Neuronal stem cell (in vitro differentiated cells): ENCODE data around the gene SLC25A44.

Experiments
- DNase-seq: peaks from one replicate; pipeline ENCODE4 v3.0.0-alpha.2; 2013; ENCODE audit warnings: low spot score
- H2AFZ ChIP-seq: one replicate; pipeline ENCODE4 v1.6.1; 2013; ENCODE audit warnings: mild to moderate bottlenecking, low read length, inconsistent platforms
- H2AK5ac ChIP-seq: 2 replicates; pipeline ENCODE4 v1.6.1; 2013; ENCODE audit warnings: low read depth, mild to moderate bottlenecking, inconsistent platforms, low read length, moderate library complexity, mixed read lengths
- H2BK120ac ChIP-seq: 2 replicates; pipeline ENCODE4 v1.6.1; 2013; ENCODE audit warnings: low read depth, mild to moderate bottlenecking, inconsistent platforms, low read length, moderate library complexity, mixed read lengths
- H2BK12ac ChIP-seq: one replicate; pipeline ENCODE4 v1.6.1; 2013; ENCODE audit warnings: low read length, inconsistent platforms
- H2BK15ac ChIP-seq: 2 replicates; pipeline ENCODE4 v1.6.1; 2013; ENCODE audit warnings: mild to moderate bottlenecking, low read length, inconsistent platforms, mixed read lengths
- H2BK5ac ChIP-seq: one replicate; pipeline ENCODE4 v1.6.1; 2013; ENCODE audit warnings: inconsistent platforms, mild to moderate bottlenecking, low read length, moderate library complexity
- H3K14ac ChIP-seq: one replicate; pipeline ENCODE4 v1.6.1; 2013; ENCODE audit warnings: low read length, inconsistent platforms
- H3K18ac ChIP-seq: 2 replicates; pipeline ENCODE4 v1.6.1; 2013; ENCODE audit warnings: low read length, inconsistent platforms
- H3K23ac ChIP-seq: 2 replicates; pipeline ENCODE4 v1.6.1; 2013; ENCODE audit warnings: low read depth, mild to moderate bottlenecking, mixed read lengths, low read length, inconsistent platforms; ENCODE audit not compliant: poor library complexity
- H3K27ac ChIP-seq: replicated peaks from 3 replicates; pipeline ENCODE4 v1.5.1; 2013; ENCODE audit warnings: low read length, inconsistent platforms
- H3K27me3 ChIP-seq, 3 experiments: 2 replicates each; pipeline ENCODE4 v1.6.1; 2013; ENCODE audit warnings: low read length in 3 of 3, mild to moderate bottlenecking in 2 of 3, inconsistent platforms in 1 of 3, low read depth in 1 of 3, mixed read lengths in 1 of 3, moderate library complexity in 1 of 3; ENCODE audit not compliant: control insufficient read depth in 3 of 3, insufficient read depth in 3 of 3
- H3K36me3 ChIP-seq, 2 donors: replicated peaks in 1 of 2; 2 replicates each; pipeline ENCODE4 v1.6.1; 2013; ENCODE audit warnings: low read length in 2 of 2; ENCODE audit not compliant: control insufficient read depth in 2 of 2, insufficient read depth in 2 of 2
- H3K4ac ChIP-seq: 2 replicates; pipeline ENCODE4 v1.6.1; 2013; ENCODE audit warnings: inconsistent platforms, mild to moderate bottlenecking, low read length, moderate library complexity
- H3K4me1 ChIP-seq, 2 donors: 1 replicate in 1 of 2; 2 replicates in 1 of 2; pipeline ENCODE4 v1.6.1; 2013; ENCODE audit warnings: low read length in 2 of 2, low read depth in 1 of 2; ENCODE audit not compliant: control insufficient read depth in 2 of 2, insufficient read depth in 1 of 2
- H3K4me2 ChIP-seq: one replicate; pipeline ENCODE4 v1.6.1; 2013; ENCODE audit warnings: mild to moderate bottlenecking, low read length, inconsistent platforms; ENCODE audit not compliant: insufficient read depth, poor library complexity, severe bottlenecking
- H3K4me3 ChIP-seq, 2 donors: 2 replicates each; pipeline ENCODE4 v1.5.1; 2013; ENCODE audit warnings: low read length in 2 of 2, mild to moderate bottlenecking in 2 of 2, inconsistent platforms in 1 of 2, moderate library complexity in 1 of 2
- H3K79me1 ChIP-seq: one replicate; pipeline ENCODE4 v1.6.1; 2013; ENCODE audit warnings: low read depth, mild to moderate bottlenecking, inconsistent platforms, low read length, moderate library complexity
- H3K9ac ChIP-seq: one replicate; pipeline ENCODE4 v1.6.1; 2013; ENCODE audit warnings: mild to moderate bottlenecking, low read depth, low read length, inconsistent platforms; ENCODE audit not compliant: poor library complexity
- H3K9me3 ChIP-seq, 2 donors: replicated peaks in 1 of 2; 2 replicates each; pipeline versions ENCODE3 to v1.6.1; 2013; ENCODE audit warnings: low read length in 2 of 2, mild to moderate bottlenecking in 2 of 2, inconsistent platforms in 1 of 2, low read depth in 1 of 2, mixed read lengths in 1 of 2, moderate library complexity in 1 of 2; ENCODE audit not compliant: control insufficient read depth in 2 of 2, insufficient read depth in 1 of 2
- H4K8ac ChIP-seq: one replicate; pipeline ENCODE4 v1.6.1; 2013; ENCODE audit warnings: low read depth, mild to moderate bottlenecking, inconsistent platforms, low read length, moderate library complexity
- H4K91ac ChIP-seq: one replicate; pipeline ENCODE4 v1.6.1; 2013; ENCODE audit warnings: low read length, low read depth, mild to moderate bottlenecking, inconsistent platforms; ENCODE audit not compliant: poor library complexity
- WGBS, 2 donors: extraction: QIAGEN DNeasy Blood & Tissue Kit; methylation state at CpG; one replicate each; pipeline ENCODE4 v1.1.7; 2013; ENCODE audit warnings: missing lambda C conversion rate in 2 of 2, mixed read lengths in 1 of 2; ENCODE audit not compliant: insufficient read length in 2 of 2, insufficient replicate concordance in 1 of 2; ENCODE audit errors: extremely low coverage in 2 of 2; 5-methylcytosine and 5-hydroxymethylcytosine counted together

SLC25A44 gene

GRCh38 chr1:156212833-156213643 is 19.1 kb downstream of the SLC25A44 start, which contains the start of gene PMF1:
Gene PMF1 (plus strand): TSS chr1:156213007. CDS start chr1:156213016, 9 bp downstream.
- peak; percentile 96 for DNase-seq
- Histone ChIP-seq H2BK5ac (peak within 1 kb of the TSS; percentile 93), H3K14ac (peak within 1 kb of the TSS; percentile 97), H3K4me3 (peak within 1 kb of the TSS; percentile 88 to 95), H3K36me3 (peaks cover 6 to 61% of the 10 kb centered on the region in 2 donors), H3K18ac (peak within 1 kb of the TSS; percentile 99), H3K27me3 (no peaks in the 10 kb centered on the region), H2AK5ac (no peak within 1 kb of the TSS), H2BK15ac (peak within 1 kb of the TSS; percentile 68), H3K23ac (peak within 1 kb of the TSS; percentile 87), H3K79me1 (no peaks in the 10 kb centered on the region), H4K91ac (peak within 1 kb of the TSS; percentile 62), H2BK12ac (no peak within 1 kb of the TSS), H2AFZ (peak within 1 kb of the TSS; percentile 95), H3K9ac (peak within 1 kb of the TSS; percentile 89), H3K4ac (peak within 1 kb of the TSS; percentile 45), H3K4me1 (no peaks in the 10 kb centered on the region), H4K8ac (peak within 1 kb of the TSS; percentile 99), H3K27ac (peak within 1 kb of the TSS; percentile 96), H3K9me3 (no peaks in the 10 kb centered on the region), H2BK120ac (no peak within 1 kb of the TSS), H3K4me2 (peak within 1 kb of the TSS; percentile 71)
- no CpG with 5 or more reads among the region's 61 CpGs for WGBS, 2 donors

DNA sequence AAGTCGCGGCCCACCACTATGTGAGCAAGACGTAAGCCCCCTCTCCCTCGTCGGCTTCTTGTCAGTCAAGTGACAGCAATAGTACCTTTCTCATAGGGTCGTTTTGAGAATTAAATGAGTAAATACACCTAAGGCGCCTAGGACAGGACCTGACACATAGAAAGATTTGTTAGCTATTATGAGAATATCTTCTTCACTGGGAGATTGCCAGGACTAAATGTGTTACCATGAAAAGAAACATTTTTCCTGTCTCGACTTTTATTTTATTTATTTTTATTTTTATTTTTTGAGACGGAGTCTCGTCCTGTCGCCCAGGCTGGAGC is 19.7 kb downstream of the SLC25A44 start:
- no peaks in the 10 kb centered on the region for H3K9me3 ChIP-seq
- peak overlapping the region; percentile 95 for H2AFZ ChIP-seq
- WGBS, 2 donors: no CpG with 5 or more reads among the region's 11 CpGs
- no peak overlapping the region for H3K18ac ChIP-seq
- no peak overlapping the region for H4K8ac ChIP-seq
- H3K4me3 ChIP-seq: peak overlapping the region; percentile 88 to 95
- no peak overlapping the region for H2BK5ac ChIP-seq
- H3K4ac ChIP-seq: no peak overlapping the region
- H3K36me3 ChIP-seq: peaks cover 6 to 57% of the 10 kb centered on the region in 2 donors
- H3K23ac ChIP-seq: no peak overlapping the region
- no peaks in the 10 kb centered on the region for H3K27me3 ChIP-seq
- no peaks in the 10 kb centered on the region for H3K4me1 ChIP-seq
- peak overlapping the region; percentile 96 for H3K27ac ChIP-seq
- no peak overlapping the region for H2AK5ac ChIP-seq
- DNase-seq: no peak
- no peak overlapping the region for H2BK12ac ChIP-seq
- H3K4me2 ChIP-seq: peak overlapping the region; percentile 71
- no peaks in the 10 kb centered on the region for H3K79me1 ChIP-seq
- H4K91ac ChIP-seq: no peak overlapping the region
- H3K9ac ChIP-seq: peak overlapping the region; percentile 53
- H2BK15ac ChIP-seq: no peak overlapping the region
- no peak overlapping the region for H3K14ac ChIP-seq
- H2BK120ac ChIP-seq: no peak overlapping the region

- no peak for DNase-seq
- Histone ChIP-seq H3K4me3 (peak overlapping the region in 1 of 2 donors; percentile 88), H4K8ac (no peak overlapping the region), H3K36me3 (peaks cover 6 to 52% of the 10 kb centered on the region in 2 donors), H3K23ac (no peak overlapping the region), H3K9me3 (no peaks in the 10 kb centered on the region), H3K14ac (no peak overlapping the region), H2AK5ac (no peak overlapping the region), H3K18ac (no peak overlapping the region), H2BK12ac (no peak overlapping the region), H4K91ac (no peak overlapping the region), H2BK5ac (no peak overlapping the region), H2BK15ac (no peak overlapping the region), H3K4me2 (no peak overlapping the region), H3K27ac (no peak overlapping the region), H3K4me1 (no peaks in the 10 kb centered on the region), H2AFZ (no peak overlapping the region), H3K9ac (no peak overlapping the region), H3K27me3 (no peaks in the 10 kb centered on the region), H3K79me1 (no peaks in the 10 kb centered on the region), H2BK120ac (no peak overlapping the region), H3K4ac (no peak overlapping the region)
- WGBS, 2 donors: no CpG with 5 or more reads among the region's 16 CpGs
Measured at GRCh38 chr1:156214024-156214748, 20.3 kb downstream of the SLC25A44 start.
